H1 (cell line): ENCODE measurements around the gene ARSI.

Experiments used
- CHD2 ChIP-seq: IDR thresholded peaks from 2 replicates; pipeline ENCODE4 v1.6.1; 2012; ENCODE audit warnings: low read length, improper control_type of control experiment
- EP300 ChIP-seq, 2 experiments: IDR thresholded peaks; 1 replicate in 1 of 2; 2 replicates in 1 of 2; pipeline ENCODE4 v1.6.1; 2011 to 2012; ENCODE audit warnings: low read depth in 2 of 2, low read length in 2 of 2, mild to moderate bottlenecking in 2 of 2, borderline replicate concordance in 1 of 2, inconsistent platforms in 1 of 2, moderate library complexity in 1 of 2
- HDAC2 ChIP-seq, 2 experiments: fragments of 300-600 bp in 1 of 2; sonication (generic) in 1 of 2; IDR thresholded peaks; 2 replicates each; pipeline ENCODE4 v1.6.1; 2011 to 2012; ENCODE audit warnings: low read depth in 2 of 2, low read length in 2 of 2, mild to moderate bottlenecking in 2 of 2, moderate library complexity in 2 of 2, borderline replicate concordance in 1 of 2, inconsistent platforms in 1 of 2
- RAD21 ChIP-seq, 2 experiments: IDR thresholded peaks in 1 of 2; conservative IDR thresholded peaks in 1 of 2; 2 replicates each; pipeline ENCODE4 v1.6.1; 2011; ENCODE audit warnings: low read depth in 2 of 2, low read length in 2 of 2, improper control_type of control experiment in 1 of 2, inconsistent platforms in 1 of 2, mild to moderate bottlenecking in 1 of 2, moderate library complexity in 1 of 2
- RFX5 ChIP-seq: IDR thresholded peaks from 2 replicates; pipeline ENCODE4 v1.6.1; 2011; ENCODE audit warnings: low read depth, low read length, improper control_type of control experiment, borderline replicate concordance
- TAF7 ChIP-seq: optimal IDR thresholded peaks from 2 replicates; pipeline ENCODE3; 2011; ENCODE audit warnings: low read depth, mild to moderate bottlenecking, inconsistent platforms, low read length, moderate library complexity, borderline replicate concordance
- TF ChIP-seq, protein P1 (sequence below), 3 experiments: IDR thresholded peaks; 1 replicate in 2 of 3; 2 replicates in 1 of 3; pipeline versions ENCODE4 v1.5.1 to v1.6.1; 2011; ENCODE audit warnings: low read length in 3 of 3, mild to moderate bottlenecking in 3 of 3, inconsistent platforms in 2 of 3, low read depth in 1 of 3, moderate library complexity in 1 of 3; ENCODE audit not compliant: insufficient read depth in 1 of 3; ENCODE audit errors: control extremely low read depth in 1 of 3

DNA sequence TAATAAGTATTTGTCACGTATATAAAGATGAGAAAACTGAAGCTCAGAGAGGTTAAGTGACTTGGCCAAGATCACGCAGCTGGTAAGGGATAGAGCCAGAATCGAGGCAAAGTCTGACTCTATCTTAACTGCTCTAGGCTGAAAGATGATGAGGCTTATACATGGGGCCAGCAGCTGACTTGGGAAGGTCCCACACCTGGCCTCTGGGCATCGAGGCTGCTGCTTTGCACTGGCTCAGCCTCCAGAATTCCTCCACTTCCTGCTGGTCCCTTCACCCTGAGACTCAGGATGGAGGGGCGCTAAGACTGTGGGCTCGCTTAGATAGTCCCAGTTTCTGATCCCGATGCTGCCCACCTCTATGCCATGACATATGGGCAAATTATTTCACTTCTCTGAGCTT is 48.3 kb downstream of the ARSI start:
- TF ChIP-seq HDAC2 (IDR thresholded peaks at IDR 0.05; ENCODE audit: borderline replicate concordance in 1 of 2, low read depth in 2 of 2, low read length in 2 of 2) (no peak), RFX5 (no peak), TAF7 (no peak), EP300 (IDR thresholded peaks at IDR 0.05; ENCODE audit: borderline replicate concordance in 1 of 2, low read depth in 2 of 2, low read length in 2 of 2) (no peak), RAD21 (IDR thresholded peaks at IDR 0.05 in 1 of 2, conservative IDR thresholded peaks at IDR 0.05 in 1 of 2; ENCODE audit: low read depth in 2 of 2, low read length in 2 of 2) (no peak), CHD2 (no peak)
- TF ChIP-seq, protein P1, sequence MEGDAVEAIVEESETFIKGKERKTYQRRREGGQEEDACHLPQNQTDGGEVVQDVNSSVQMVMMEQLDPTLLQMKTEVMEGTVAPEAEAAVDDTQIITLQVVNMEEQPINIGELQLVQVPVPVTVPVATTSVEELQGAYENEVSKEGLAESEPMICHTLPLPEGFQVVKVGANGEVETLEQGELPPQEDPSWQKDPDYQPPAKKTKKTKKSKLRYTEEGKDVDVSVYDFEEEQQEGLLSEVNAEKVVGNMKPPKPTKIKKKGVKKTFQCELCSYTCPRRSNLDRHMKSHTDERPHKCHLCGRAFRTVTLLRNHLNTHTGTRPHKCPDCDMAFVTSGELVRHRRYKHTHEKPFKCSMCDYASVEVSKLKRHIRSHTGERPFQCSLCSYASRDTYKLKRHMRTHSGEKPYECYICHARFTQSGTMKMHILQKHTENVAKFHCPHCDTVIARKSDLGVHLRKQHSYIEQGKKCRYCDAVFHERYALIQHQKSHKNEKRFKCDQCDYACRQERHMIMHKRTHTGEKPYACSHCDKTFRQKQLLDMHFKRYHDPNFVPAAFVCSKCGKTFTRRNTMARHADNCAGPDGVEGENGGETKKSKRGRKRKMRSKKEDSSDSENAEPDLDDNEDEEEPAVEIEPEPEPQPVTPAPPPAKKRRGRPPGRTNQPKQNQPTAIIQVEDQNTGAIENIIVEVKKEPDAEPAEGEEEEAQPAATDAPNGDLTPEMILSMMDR (IDR thresholded peaks at IDR 0.05; ENCODE audit: control extremely low read depth in 1 of 3, insufficient read depth in 1 of 3, low read depth in 1 of 3, low read length in 3 of 3), result no peak
